ENCODE data around the gene CD160.

- no peak for TF ChIP-seq ZNF114 (tag by site-specific recombination; IDR thresholded peaks at IDR 0.05)
- no peak for TF ChIP-seq ZNF48 (tag by site-specific recombination; IDR thresholded peaks at IDR 0.05)
- TF ChIP-seq ZNF514 (tag by site-specific recombination; IDR thresholded peaks at IDR 0.05): no peak
- TF ChIP-seq, protein P1, sequence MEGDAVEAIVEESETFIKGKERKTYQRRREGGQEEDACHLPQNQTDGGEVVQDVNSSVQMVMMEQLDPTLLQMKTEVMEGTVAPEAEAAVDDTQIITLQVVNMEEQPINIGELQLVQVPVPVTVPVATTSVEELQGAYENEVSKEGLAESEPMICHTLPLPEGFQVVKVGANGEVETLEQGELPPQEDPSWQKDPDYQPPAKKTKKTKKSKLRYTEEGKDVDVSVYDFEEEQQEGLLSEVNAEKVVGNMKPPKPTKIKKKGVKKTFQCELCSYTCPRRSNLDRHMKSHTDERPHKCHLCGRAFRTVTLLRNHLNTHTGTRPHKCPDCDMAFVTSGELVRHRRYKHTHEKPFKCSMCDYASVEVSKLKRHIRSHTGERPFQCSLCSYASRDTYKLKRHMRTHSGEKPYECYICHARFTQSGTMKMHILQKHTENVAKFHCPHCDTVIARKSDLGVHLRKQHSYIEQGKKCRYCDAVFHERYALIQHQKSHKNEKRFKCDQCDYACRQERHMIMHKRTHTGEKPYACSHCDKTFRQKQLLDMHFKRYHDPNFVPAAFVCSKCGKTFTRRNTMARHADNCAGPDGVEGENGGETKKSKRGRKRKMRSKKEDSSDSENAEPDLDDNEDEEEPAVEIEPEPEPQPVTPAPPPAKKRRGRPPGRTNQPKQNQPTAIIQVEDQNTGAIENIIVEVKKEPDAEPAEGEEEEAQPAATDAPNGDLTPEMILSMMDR (tag by site-specific recombination; IDR thresholded peaks at IDR 0.05): no peak
- TF ChIP-seq ATF2 (tag by site-specific recombination; IDR thresholded peaks at IDR 0.05; ENCODE audit: low read depth): no peak
- TF ChIP-seq ZNF221 (tag by site-specific recombination; IDR thresholded peaks at IDR 0.05; ENCODE audit: borderline replicate concordance): no peak
- no peak for TF ChIP-seq ZNF274 (IDR thresholded peaks at IDR 0.05; ENCODE audit: low read length)
- no peak for TF ChIP-seq ZNF274 (tag by site-specific recombination; IDR thresholded peaks at IDR 0.05; ENCODE audit: borderline replicate concordance)
- TF ChIP-seq, protein P2, sequence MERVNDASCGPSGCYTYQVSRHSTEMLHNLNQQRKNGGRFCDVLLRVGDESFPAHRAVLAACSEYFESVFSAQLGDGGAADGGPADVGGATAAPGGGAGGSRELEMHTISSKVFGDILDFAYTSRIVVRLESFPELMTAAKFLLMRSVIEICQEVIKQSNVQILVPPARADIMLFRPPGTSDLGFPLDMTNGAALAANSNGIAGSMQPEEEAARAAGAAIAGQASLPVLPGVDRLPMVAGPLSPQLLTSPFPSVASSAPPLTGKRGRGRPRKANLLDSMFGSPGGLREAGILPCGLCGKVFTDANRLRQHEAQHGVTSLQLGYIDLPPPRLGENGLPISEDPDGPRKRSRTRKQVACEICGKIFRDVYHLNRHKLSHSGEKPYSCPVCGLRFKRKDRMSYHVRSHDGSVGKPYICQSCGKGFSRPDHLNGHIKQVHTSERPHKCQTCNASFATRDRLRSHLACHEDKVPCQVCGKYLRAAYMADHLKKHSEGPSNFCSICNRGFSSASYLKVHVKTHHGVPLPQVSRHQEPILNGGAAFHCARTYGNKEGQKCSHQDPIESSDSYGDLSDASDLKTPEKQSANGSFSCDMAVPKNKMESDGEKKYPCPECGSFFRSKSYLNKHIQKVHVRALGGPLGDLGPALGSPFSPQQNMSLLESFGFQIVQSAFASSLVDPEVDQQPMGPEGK (tag by site-specific recombination; IDR thresholded peaks at IDR 0.05): no peak
- TF ChIP-seq ZNF16 (tag by site-specific recombination; IDR thresholded peaks at IDR 0.05; ENCODE audit: low read depth): no peak
- TF ChIP-seq, protein P3, sequence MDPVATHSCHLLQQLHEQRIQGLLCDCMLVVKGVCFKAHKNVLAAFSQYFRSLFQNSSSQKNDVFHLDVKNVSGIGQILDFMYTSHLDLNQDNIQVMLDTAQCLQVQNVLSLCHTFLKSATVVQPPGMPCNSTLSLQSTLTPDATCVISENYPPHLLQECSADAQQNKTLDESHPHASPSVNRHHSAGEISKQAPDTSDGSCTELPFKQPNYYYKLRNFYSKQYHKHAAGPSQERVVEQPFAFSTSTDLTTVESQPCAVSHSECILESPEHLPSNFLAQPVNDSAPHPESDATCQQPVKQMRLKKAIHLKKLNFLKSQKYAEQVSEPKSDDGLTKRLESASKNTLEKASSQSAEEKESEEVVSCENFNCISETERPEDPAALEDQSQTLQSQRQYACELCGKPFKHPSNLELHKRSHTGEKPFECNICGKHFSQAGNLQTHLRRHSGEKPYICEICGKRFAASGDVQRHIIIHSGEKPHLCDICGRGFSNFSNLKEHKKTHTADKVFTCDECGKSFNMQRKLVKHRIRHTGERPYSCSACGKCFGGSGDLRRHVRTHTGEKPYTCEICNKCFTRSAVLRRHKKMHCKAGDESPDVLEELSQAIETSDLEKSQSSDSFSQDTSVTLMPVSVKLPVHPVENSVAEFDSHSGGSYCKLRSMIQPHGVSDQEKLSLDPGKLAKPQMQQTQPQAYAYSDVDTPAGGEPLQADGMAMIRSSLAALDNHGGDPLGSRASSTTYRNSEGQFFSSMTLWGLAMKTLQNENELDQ (tag by site-specific recombination; IDR thresholded peaks at IDR 0.05; ENCODE audit: low read depth): no peak
- TF ChIP-seq KLF1 (tag by site-specific recombination; IDR thresholded peaks at IDR 0.05): peak; percentile 69; the same call in 1 of the 2 replicates
- TF ChIP-seq SETDB1 (IDR thresholded peaks at IDR 0.05; ENCODE audit: insufficient read length, low read length): no peak
These were observed 21.0 kb downstream of the CD160 start for GRCh38 chr1:145740269-145740668.
